WI38 (cell line): Measurements from ENCODE around the gene CDH16.
"Not testable (repeated sequence)": the region's sequence is repeated elsewhere in the genome, so short reads cannot be mapped to it uniquely, and the experiment has no call there.

Experiments used
- H3K4me3 ChIP-seq: 2 replicates; pipeline ENCODE4 v1.5.1; 2011; ENCODE audit warnings: low read depth, mild to moderate bottlenecking, control low read depth, low read length
- TF ChIP-seq, protein P1 (sequence below): IDR thresholded peaks from 2 replicates; pipeline ENCODE4 v1.5.1; 2012; ENCODE audit warnings: low read depth, mild to moderate bottlenecking, control low read depth, low read length

Gene CDH16

DNA sequence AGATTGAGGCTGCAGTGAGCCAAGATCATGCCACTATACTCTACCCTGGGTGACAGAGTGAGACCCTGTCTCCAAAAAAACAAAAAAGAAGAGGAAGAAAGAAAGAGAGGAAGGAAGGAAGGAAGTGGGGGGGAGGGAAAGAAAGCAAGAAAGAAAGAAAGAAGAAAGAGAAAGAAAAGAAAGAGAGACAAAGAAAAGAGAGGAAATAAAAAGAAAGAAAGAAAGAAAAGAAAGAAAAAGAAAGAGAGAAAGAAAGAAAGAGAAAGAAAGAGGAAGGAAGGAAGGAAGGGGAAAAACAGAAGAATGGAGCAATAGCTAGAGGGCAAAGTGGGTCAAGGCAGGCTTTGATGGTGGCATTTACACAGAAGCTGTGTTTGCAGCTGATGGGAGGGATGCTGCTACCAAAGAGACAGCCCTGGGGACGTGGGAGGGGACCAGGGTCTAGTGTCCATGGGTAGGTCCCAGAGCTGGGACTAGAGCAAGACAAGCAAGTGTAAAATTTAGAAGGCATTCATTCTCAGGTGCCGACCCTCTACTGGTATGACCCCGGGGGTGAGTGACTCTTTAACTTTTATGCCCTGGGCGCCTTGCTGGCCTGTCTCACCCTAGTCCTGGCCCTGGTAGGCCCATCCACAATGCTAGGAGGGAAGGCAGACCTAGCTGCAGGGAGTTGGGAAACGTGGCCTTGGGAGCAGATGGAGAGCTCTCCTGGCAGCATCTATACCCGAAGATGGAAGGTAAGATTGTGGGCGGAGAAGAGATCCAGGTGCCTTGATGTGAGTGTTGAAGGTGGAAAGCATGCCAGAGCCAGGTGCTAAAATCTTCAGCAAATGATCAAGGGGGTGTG lies 40.4 kb upstream of the CDH16 start:
- no peak overlapping the region for H3K4me3 ChIP-seq
- TF ChIP-seq, protein P1, sequence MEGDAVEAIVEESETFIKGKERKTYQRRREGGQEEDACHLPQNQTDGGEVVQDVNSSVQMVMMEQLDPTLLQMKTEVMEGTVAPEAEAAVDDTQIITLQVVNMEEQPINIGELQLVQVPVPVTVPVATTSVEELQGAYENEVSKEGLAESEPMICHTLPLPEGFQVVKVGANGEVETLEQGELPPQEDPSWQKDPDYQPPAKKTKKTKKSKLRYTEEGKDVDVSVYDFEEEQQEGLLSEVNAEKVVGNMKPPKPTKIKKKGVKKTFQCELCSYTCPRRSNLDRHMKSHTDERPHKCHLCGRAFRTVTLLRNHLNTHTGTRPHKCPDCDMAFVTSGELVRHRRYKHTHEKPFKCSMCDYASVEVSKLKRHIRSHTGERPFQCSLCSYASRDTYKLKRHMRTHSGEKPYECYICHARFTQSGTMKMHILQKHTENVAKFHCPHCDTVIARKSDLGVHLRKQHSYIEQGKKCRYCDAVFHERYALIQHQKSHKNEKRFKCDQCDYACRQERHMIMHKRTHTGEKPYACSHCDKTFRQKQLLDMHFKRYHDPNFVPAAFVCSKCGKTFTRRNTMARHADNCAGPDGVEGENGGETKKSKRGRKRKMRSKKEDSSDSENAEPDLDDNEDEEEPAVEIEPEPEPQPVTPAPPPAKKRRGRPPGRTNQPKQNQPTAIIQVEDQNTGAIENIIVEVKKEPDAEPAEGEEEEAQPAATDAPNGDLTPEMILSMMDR: no peak

DNA sequence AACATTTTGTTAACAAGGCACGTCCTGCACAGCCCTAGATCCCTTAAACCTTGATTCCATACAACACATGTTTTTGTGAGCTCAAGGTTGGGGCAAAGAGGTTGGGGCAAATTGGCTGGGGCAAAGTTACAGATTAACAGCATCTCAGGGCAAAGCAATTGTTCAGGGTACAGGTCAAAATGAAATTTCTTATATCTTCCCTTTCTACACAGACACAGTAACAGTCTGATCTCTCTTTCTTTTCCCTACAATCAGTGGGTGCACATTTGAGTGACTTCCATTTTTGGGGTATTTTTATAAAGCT lies 37.4 kb upstream of the CDH16 start:
- H3K4me3 ChIP-seq: not testable (repeated sequence)

DNA sequence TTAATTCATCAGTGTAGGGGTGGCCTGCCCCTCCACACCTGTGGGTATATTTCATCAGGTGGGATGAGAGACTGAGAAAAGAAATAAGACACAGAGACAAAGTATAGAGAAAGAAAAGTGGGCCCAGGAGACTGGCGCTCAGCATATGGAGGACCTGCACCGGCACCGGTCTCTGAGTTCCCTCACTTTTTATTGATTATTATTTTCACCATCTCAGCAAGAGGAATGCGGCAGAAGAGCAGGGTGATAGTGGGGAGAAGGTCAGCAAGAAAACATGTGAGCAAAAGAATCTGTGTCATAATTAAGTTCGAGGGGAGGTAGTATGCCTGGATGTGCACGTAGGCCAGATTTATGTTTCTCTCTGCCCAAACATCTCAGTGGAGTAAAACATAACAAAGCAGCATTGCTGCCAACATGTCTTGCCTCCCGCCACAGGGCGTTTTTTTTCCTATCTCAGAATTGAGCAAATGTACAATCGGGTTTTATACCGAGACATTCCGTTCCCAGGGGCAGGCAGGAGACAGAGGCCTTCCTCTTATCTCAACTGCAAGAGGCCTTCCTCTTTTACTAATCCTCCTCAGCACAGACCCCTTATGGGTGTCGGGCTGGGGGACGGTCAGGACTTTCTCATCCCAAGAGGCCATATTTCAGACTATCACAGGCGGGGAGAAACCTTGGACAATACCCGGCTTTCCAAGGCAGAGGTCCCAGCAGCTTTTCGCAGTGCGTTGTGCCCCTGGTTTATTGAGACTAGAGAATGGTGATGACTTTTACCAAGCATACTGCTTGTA lies 36.9 kb upstream of the CDH16 start:
- H3K4me3 ChIP-seq: not testable (repeated sequence)

DNA sequence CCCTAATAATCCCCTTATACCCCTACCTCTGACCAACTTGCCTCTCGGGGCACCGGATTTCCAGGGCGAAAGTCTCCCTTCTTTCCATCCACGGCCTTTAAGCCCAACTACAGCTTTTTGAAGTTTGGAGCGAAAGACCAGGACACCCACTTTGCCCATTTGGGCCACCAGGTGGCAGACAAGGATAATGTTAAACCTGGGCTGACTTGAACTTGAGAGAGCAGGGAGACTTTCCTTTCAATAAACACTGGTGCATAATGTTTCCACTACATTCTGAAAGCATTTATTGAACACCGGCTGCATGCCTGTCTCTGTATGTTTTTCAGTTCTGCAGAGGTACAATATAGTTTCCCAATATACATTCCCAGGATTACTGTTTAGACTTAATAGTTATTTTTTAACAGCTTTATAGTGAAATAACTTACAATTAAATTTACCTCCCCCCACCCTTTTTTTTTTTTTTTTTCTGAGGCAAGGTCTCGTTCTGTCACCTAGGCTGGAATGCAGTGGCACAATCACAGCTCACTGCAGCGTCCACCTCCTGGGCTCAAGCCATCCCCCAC lies 35.5 kb upstream of the CDH16 start:
- H3K4me3 ChIP-seq: no peak overlapping the region
- TF ChIP-seq, protein P1: peak; percentile 83

DNA sequence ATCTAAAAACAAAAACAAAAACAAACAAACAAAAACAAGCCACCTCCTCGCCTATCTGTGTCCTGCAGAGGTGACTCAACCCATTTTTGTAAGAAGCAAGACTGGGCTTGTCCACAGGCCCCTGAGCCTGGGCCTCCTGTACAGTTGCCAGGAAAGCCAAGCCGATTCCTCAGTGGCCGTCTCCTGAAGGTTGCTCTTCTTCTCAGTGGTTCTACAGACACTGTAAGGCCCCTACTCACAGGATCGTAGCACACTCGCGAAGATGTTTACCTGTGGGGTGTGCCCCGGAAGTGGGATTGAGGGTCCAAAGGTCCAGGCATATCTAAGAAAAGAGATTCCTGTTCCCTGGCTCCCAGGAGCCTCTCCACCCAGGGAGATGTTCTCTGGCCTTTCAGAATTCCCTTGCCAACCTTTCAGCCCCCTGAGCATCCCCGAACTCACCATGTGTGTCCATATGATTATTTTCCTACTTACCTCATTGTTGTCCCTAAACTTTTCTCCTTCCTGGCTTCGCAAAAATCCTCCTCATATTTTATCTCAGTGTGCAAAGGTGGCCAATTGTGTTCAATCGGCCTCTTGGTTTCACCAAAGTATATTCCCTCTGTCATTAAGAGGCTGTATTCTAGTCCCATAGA lies 34.9 kb upstream of the CDH16 start:
- TF ChIP-seq, protein P1: no peak
- H3K4me3 ChIP-seq: no peak overlapping the region

DNA sequence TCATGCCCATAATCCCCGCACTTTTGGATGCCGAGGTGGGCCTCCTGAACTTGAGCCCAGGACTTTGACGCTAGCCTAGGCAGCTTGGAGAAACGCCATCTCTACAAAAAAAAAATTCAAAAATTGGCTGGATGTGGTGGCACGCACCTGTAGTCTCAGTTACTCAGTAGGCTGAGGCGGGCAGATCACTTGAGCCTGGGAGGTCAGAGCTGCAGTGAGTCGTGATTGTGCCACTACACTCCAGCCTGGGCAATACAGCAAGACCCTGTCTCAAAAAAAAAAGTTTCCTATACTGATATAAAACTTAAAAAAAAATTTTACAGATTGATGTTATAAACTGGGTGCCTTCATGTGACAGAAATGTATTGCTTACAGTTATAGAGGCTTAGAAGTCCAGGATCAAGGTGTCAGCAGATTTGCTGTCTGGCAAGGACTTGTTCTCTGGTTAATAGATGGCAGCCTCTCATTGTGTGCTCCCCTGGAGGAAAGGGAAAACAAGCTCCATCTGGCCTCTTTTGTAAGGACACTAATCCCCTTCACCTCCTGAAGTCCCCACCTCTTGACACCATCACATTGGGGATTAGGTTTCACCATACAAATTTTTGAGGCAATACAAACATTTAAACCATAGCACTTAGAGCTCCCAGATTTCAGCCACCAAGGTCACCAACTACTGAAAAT lies 33.9 kb upstream of the CDH16 start:
- TF ChIP-seq, protein P1: no peak
- H3K4me3 ChIP-seq: no peak overlapping the region

DNA sequence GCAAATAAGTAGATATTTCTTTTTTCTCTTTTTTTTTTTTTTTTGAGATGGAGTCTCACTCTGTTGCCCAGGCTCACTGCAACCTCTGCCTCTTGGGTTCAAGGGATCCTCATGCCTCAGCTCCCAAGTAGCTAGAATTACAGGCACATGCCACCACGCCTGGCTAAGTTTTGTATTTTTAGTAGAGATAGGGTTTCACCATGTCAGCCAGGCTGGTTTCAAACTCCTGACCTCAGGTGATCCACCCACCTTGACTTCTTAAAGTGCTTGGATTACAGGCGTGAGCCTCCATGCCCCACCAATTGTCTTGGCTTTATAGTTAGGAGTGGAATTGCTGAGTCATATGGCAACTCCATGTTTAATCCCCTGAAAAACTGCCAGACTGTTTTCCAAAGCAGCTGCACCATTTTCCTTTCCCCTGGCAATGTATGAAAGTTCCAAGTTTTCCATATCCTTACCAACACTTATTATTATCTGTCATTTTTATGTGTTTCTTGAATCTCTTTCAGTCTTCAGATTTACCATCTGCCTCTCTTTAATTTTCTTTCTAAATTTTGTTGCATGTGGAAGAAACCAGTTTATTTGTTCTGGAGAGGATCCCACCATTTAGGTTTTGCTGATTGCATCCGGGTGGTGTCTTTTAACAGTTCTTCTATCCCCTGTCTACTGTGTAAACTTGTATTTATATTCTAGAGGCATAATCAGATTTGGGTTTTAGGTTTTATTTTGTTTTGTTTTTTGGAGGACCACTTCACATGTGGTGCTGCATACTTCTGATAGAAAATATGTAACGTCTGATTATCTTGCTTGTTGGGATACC lies 32.5 kb upstream of the CDH16 start:
- TF ChIP-seq, protein P1: no peak
- no peak overlapping the region for H3K4me3 ChIP-seq
